SK-MEL-5 (cell line): ENCODE results near the gene SAP30L. TPM values are rescaled to one million over a fixed set of nuclear protein-coding genes. Genes with fewer than 3 reads are reported as not detected.
A peak's percentile ranks its signal among the peaks of the same experiment; 100 is the strongest.

ENCODE experiments used
- DNase-seq: peaks from one replicate; pipeline ENCODE4 v3.0.0-alpha.2; 2016; ENCODE audit warnings: low read depth, low spot score
- in situ Hi-C: cut with HindIII; loops from 2 replicates; pipeline ENCODE4 v1.10.0; 2016; ENCODE audit warnings: low sequenced_read_pairs, high pct_unique_total_duplicates, low pct_unique_long_range_greater_than_20kb
- total RNA-seq: library from RNA; depleted of rRNA; stranded (reverse); fragments of >200 nt; shearing (Covaris generic); gene quantifications from 2 replicates; pipeline ENCODE4 v1.2.3, GENCODE V29; 2014

The SAP30L gene
- total RNA-seq, 1 experiment from 2014 or later, result 21.1 TPM

DNA sequence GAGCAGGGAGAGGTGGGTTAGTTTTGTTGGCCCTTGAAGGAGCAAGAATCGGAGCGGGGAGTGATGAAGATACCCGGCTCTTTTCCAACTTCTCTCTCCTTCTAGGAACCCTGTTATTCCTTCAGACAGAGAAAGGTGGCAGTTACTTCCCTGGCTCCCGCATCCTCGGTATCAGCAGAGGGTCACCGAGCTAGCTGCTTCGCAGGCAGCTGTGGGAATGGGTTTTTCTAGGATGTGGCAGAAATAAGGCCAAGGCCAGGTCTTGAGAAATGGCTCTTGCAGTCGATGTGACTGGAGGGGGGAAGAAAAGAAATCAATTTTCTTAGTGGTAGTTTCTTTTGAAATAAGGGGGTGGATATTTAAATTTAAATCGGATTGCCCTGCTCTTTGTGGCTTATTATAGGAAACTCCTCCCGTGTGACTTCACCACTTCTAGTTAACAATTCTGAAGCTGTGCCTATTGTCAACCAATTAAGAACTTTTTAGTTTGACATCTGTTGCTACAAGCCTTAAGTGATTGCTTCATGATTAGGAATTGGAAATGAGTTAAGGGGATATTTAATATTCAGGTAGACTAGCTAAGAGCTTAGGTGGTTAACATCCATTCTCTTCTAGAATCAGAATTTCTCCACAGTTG lies 1.4 kb downstream of the SAP30L start:
- DNase-seq, result no peak
- in situ Hi-C loops, result no loop called here

GRCh38 chr5:154449786-154450185 lies 4.0 kb downstream of the SAP30L start:
- no peak for DNase-seq
- in situ Hi-C loops, result no loop called here

GRCh38 chr5:154451957-154452356 lies 6.2 kb downstream of the SAP30L start:
- in situ Hi-C loops, result no loop called here

GRCh38 chr5:154455585-154455984 lies 9.8 kb downstream of the SAP30L start:
- DNase-seq, result no peak
- in situ Hi-C loops, result no loop called here

More at GRCh38 chr5:154451957-154452356, 6.2 kb downstream of the SAP30L start:
- no peak for DNase-seq

DNA sequence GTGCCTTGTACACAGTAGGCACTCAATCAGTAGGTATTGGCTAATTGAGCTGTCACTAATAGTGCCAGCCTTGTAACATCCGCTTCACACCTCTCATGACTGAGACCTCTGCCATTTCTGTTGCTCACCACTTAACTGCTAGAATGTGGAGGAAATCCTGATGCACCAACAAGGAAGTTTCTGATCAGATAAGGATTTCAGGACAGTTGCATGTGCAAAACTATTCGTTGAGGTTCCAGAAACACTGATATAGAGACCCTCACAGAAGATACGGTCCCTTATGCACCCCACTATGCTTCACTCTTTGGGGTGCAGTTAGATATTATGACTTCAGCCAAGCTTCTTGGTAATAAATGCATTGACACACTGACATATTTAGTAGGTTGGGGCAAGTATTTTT lies 10.7 kb downstream of the SAP30L start:
- in situ Hi-C loops, result no loop called here
- DNase-seq, result no peak

DNA sequence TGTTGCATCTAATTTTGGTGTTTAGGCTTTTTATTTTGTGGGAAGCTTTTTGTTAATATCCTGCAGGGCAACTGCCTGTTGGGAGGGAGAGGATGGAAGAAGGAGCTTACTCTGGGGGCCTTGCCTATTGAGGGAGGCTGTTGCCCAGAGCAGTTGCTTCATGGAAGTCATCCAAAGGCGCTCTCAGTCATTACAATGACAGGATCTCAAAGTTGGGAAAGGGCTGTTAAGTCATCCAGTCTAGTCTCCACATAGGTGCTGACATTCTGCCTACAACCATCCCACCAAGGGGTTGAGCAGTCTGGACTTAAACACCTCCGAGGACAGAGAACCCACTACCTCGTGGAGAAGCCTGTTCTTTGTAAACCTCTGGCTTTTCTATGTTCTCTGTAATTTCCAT lies 13.2 kb downstream of the SAP30L start:
- in situ Hi-C loops, result no loop called here
- no peak for DNase-seq

DNA sequence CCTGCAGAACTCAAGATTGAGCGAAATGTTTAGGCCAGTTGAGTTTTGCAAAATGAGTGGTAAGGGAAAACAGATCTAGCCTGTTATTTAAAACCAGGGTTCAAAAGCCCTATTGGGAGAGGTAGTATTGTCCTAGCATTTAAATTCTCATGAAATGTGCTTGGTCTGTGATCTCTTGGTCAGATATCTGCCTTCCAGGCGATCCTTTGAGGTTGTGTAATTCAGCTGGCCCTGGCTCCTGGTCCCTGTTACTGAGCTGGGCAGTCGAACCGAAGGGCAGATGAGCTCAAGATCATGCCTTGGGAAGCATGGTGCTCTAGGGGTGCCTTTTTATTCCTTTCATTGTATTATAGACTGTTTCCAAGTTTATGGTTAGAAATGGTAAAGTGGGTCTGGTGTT lies 14.4 kb downstream of the SAP30L start:
- in situ Hi-C loops, result no loop called here
- no peak for DNase-seq

- in situ Hi-C loops, result no loop called here
- peak; percentile 59 for DNase-seq
Measured at GRCh38 chr5:154461531-154461930, 15.7 kb downstream of the SAP30L start.

- in situ Hi-C loops, result no loop called here
Measured at GRCh38 chr5:154464438-154464837, 18.6 kb downstream of the SAP30L start.

DNA sequence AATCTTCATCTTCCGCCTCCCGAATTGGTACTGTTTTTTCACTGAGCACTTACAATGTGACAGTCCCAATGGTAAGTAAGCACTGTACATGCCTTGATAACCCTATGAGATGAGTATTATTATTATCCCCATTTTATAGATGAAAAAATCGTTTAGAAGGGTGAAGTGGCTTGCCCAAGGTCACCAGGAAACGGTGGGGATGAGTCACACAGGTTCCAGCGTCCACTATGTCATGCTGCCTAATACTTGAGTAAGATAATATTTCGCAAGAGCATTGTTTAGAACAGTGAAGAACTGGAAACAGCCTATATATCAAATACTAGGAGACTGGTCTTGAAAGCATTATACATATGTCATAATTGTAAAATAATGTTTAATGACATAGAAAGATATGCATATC lies 19.4 kb downstream of the SAP30L start:
- in situ Hi-C loops, result no loop called here
- DNase-seq, result no peak

More at GRCh38 chr5:154464438-154464837, 18.6 kb downstream of the SAP30L start:
- DNase-seq, result no peak

DNA sequence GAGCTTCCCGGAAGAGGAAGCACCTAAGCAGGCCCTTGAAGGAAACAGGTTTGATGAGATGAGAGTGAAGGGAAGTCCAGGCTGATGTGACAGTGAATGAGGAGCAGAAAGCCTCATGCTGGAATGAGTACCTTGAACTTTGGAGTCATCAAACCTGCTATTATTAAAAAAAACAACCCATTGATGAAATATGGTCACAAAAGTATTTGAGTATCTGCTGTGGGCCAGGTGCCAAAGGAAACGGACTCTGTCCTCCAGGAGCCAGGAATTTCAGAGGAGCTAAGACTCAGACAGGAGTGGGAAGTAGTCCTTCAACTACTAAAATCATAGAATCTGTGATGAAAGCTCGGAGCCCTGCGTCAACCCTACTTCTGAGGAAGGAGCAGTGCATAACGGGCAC lies 20.4 kb downstream of the SAP30L start:
- in situ Hi-C loops, result no loop called here
- no peak for DNase-seq

GRCh38 chr5:154466671-154467070 lies 20.9 kb downstream of the SAP30L start:
- in situ Hi-C loops, result no loop called here
- DNase-seq, result no peak

DNA sequence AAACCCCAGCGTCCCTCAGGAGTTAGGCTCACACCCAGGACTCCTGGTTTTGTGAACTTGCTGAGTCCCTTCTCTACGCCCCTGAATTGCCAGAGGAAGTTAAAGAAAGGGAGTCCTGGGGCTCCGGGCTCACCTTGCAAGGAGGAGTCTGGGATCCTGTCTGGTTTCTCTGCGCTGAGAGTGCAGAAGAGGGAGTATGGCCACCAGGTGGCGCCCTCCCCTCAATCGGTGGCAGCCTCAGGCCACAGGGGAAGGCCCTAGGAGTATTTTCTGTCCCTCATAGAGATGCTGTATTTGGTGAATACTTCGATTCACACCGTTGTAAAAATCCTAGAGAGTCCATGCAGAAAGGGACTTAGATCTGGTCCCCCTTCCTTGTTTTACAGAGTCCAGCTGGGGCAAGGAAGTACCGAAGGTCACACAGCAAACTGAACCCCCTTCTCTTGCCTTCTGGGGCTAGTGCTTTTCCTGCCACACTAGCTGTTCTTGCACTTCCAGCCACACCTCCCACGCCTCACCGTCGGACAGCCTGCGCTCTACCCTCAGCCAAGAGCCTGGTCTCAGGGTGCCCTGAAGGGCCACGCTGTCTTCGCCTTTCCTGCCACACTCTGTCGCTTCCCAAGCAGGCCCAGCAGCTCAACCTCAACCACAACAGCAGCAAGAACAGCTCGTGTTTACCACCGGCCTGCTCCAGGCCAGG lies 22.0 kb downstream of the SAP30L start:
- in situ Hi-C loops, result no loop called here
- peak; percentile 66 for DNase-seq

DNA sequence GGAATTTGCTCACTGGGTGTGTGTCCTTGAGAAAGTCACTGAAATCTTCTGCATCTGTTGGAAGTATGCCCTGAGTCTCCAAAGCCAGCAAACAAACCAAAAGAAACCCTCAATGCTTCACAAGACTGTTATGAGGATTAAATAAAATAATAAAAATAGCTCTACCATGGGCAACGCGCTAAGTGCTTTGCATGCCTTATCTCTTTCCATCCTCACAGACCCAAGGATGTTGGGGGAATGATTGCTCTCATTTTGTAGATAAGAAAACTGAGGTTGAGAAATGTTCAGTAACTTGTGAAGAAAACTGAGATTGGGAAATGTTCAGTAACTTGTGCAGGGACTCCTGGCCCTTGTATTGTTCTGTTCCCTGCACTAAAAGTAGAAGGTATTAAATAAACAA lies 24.3 kb downstream of the SAP30L start:
- in situ Hi-C loops, result no loop called here
- no peak for DNase-seq

DNA sequence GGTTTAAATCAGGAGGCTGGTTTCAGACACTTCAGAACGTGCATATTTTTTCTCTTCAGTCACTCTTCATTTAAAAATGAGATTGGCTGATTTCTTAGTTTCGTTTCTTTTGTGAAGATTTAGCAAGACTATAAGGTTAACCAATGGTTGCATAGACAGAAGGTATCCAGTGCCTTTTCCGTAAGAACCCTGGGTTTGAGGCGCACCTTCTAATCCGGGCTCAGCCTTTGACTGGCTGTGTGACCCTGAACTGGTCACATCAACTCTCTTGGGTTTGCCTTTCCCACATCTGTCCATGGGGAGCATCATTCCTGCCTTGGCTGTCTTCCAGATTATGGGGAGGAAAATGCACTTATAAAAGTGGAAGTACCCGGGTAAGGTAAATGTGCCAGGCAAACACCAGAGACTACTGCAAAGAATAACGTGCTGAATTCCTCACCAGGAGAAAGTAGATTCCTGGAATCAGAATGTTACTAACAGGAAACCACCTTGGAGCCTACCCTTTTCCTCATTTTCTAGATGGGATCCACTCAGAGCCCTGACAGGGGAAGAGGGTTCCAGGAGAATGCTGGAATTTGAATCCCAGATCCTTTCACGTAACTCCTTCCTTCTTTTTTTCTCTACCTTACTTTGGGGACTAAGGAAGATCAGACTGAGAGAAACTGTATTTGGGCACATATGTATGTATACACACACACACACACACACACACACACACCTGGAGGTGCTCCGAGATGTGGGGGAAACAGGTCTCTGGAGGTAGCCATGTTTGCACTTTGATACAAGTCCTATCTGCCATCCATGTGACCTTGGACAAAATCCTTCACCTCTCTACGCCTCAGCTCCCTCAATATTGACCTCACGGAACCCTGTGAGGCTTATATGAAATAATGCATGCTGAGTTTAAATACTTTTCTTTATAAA lies 25.4 kb downstream of the SAP30L start:
- no peak for DNase-seq
- in situ Hi-C loops, result no loop called here

DNA sequence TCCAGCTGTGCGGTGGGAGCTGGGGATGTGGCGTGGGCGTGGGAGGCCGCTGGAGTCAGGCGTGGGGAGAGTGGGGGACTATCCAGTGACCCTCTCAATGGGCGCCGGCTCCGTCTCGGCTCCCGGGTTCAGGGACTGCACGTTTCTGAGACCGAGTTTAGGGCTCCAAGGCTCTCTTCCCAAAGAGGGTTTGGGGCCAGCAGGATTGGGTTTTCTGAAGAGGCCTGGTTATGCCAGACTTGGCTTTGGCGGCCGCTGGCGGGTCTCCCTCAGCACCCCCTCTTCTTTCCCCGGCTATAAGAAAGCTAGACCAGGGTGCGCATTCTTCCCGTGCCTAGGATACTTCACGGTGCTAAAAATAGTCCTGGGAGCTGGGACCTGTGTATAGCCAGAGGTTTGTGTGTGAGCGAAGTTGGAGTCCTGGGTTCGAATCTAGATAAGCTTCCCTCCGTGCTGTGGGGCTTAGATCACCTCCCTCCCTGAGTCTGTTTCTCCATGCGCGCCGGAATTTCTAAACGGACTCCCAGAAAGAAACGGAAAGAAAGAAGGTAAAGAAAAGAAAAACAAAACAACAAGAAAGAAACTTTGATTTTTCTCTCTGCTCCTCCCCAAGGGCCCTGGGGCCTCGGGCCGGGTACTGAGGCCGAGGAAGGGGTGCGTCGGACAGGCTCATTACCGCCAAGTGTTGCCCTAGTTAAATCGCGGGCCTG lies 27.2 kb downstream of the SAP30L start:
- in situ Hi-C loops, result no loop called here
- no peak for DNase-seq

GRCh38 chr5:154473581-154474283 lies 27.9 kb downstream of the SAP30L start:
- in situ Hi-C loops, result no loop called here
- no peak for DNase-seq
